Renal pelvis (tissue), 12 donors: ENCODE data around the gene DHRSX. TPM values are rescaled to one million over a fixed set of nuclear protein-coding genes. Genes with fewer than 3 reads are reported as not detected.
"Not testable (repeated sequence)": the region's sequence is repeated elsewhere in the genome, so short reads cannot be mapped to it uniquely, and the experiment has no call there.

Source experiments
- DNase-seq: peaks from one replicate; pipeline ENCODE4 v3.0.0-alpha.2; 2013
- long read RNA-seq, 16 experiments: transcript quantifications; one replicate each; lab custom pipeline, GENCODE V29; 2026
- polyA plus RNA-seq, 3 donors: library from polyadenylated mRNA; unstranded; fragments of 120-200 nt; gene quantifications; one replicate each; pipeline ENCODE4 v1.2.1, GENCODE V29; 2013; ENCODE audit not compliant: insufficient read length in 3 of 3

DHRSX gene
- polyA plus RNA-seq: 10 to 100 TPM; 28.3 to 35.5 (median 32.7) TPM
- long read RNA-seq, donor 1, transcript DHRSX-201 (7 exons, 2,571 nt): major isoform, 9 of 280 reads
- long read RNA-seq, donor 1, partial matches to known transcripts: 83 of 280 reads
- long read RNA-seq, donor 1, other reads (novel, unspliced or antisense): 188 of 280 reads
- long read RNA-seq, donor 2, transcript DHRSX-201 (7 exons, 2,571 nt): major isoform, 11 of 36 reads
- long read RNA-seq, donor 2, partial matches to known transcripts: 25 of 36 reads
- long read RNA-seq, donor 2, other reads (novel, unspliced or antisense): 0 of 36 reads
- long read RNA-seq, donor 3, transcript DHRSX-201 (7 exons, 2,571 nt): major isoform, 12 of 23 reads
- long read RNA-seq, donor 3, partial matches to known transcripts: 10 of 23 reads
- long read RNA-seq, donor 3, other reads (novel, unspliced or antisense): 0 of 23 reads
- long read RNA-seq, donor 4, transcript DHRSX-201 (7 exons, 2,571 nt): major isoform, 6 of 26 reads
- long read RNA-seq, donor 4, partial matches to known transcripts: 20 of 26 reads
- long read RNA-seq, donor 4, other reads (novel, unspliced or antisense): 0 of 26 reads
- long read RNA-seq, donor 5, transcript DHRSX-201 (7 exons, 2,571 nt): major isoform, 7 of 13 reads
- long read RNA-seq, donor 5, partial matches to known transcripts: 6 of 13 reads
- long read RNA-seq, donor 5, other reads (novel, unspliced or antisense): 0 of 13 reads
- long read RNA-seq, donor 6, transcript DHRSX-201 (7 exons, 2,571 nt): major isoform, 6 of 23 reads
- long read RNA-seq, donor 6, partial matches to known transcripts: 17 of 23 reads
- long read RNA-seq, donor 6, other reads (novel, unspliced or antisense): 0 of 23 reads
- long read RNA-seq, donor 7, transcript DHRSX-201 (7 exons, 2,571 nt): major isoform, 16 of 37 reads
- long read RNA-seq, donor 7, partial matches to known transcripts: 21 of 37 reads
- long read RNA-seq, donor 7, other reads (novel, unspliced or antisense): 0 of 37 reads
- long read RNA-seq, donor 8, partial matches to known transcripts: 8 of 9 reads
- long read RNA-seq, donor 8, other reads (novel, unspliced or antisense): 0 of 9 reads
- long read RNA-seq, donor 9, transcript DHRSX-201 (7 exons, 2,571 nt): major isoform, 12 of 36 reads
- long read RNA-seq, donor 9, partial matches to known transcripts: 24 of 36 reads
- long read RNA-seq, donor 9, other reads (novel, unspliced or antisense): 0 of 36 reads
- long read RNA-seq, donor 10, transcript DHRSX-201 (7 exons, 2,571 nt): major isoform, 14 of 36 reads
- long read RNA-seq, donor 10, partial matches to known transcripts: 22 of 36 reads
- long read RNA-seq, donor 10, other reads (novel, unspliced or antisense): 0 of 36 reads
- long read RNA-seq, donor 11, partial matches to known transcripts: 5 of 8 reads
- long read RNA-seq, donor 11, other reads (novel, unspliced or antisense): 0 of 8 reads
- long read RNA-seq, donor 12, transcript DHRSX-201 (7 exons, 2,571 nt): major isoform, 13 of 36 reads
- long read RNA-seq, donor 12, partial matches to known transcripts: 23 of 36 reads
- long read RNA-seq, donor 12, other reads (novel, unspliced or antisense): 0 of 36 reads
- long read RNA-seq, donor 13, partial matches to known transcripts: 6 of 9 reads
- long read RNA-seq, donor 13, other reads (novel, unspliced or antisense): 0 of 9 reads
- long read RNA-seq, donor 14, transcript DHRSX-201 (7 exons, 2,571 nt): major isoform, 14 of 50 reads
- long read RNA-seq, donor 14, partial matches to known transcripts: 36 of 50 reads
- long read RNA-seq, donor 14, other reads (novel, unspliced or antisense): 0 of 50 reads
- long read RNA-seq, donor 15, transcript DHRSX-201 (7 exons, 2,571 nt): major isoform, 13 of 1,527 reads
- long read RNA-seq, donor 15, partial matches to known transcripts: 1,006 of 1,527 reads
- long read RNA-seq, donor 15, other reads (novel, unspliced or antisense): 508 of 1,527 reads
- long read RNA-seq, donor 16, transcript DHRSX-201 (7 exons, 2,571 nt): major isoform, 9 of 38 reads
- long read RNA-seq, donor 16, partial matches to known transcripts: 29 of 38 reads
- long read RNA-seq, donor 16, other reads (novel, unspliced or antisense): 0 of 38 reads

GRCh38 chrX:2500803-2501558 is at the start of gene DHRSX, which contains the start of gene ZBED1:
TSS of gene DHRSX (minus strand) at chrX:2500976. CDS start at chrX:2500925, 51 bp downstream.
TSS of gene ZBED1 (minus strand) at chrX:2500976. CDS start at chrX:2490719, 10,257 bp downstream.
- DNase-seq: no peak

- no peak for DNase-seq
These were observed 49.1 kb upstream of the DHRSX start for GRCh38 chrX:2549876-2550275.

DNA sequence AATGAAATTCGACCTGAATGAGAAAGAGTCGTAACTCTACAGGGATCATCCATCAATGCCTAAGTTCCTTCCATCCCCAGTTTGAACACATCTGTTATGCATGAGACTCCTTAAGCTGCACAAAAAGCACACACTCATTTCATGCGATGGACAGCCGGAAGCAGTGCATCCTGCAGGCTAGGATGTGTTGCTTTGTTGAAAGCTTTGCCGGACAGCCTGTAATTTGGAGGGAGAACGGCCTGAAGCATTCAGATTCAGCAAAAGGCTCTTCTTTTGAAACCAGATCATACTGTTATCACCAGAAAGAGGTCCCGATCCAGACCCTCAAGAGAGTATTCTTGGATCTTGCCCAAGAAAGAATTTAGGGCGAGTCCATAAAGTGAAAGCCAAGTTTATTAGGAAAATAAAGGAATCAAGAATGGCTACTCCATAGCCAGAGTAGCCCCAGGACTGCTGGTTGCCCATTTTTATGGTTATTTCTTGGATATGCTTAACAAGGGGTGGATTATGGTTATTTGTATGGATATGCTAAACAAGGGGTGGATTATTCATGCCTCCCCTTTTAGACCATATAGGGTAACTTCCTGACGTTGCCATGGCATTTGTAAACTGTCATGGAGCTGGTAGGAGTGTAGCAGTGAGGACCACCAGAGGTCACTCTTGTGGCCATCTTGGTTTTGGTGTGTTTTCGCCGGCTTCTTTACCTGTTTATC is 48.1 kb upstream of the DHRSX start:
- DNase-seq: peak; percentile 26

- no peak for DNase-seq
These were observed 47.0 kb upstream of the DHRSX start for GRCh38 chrX:2547736-2548135.

DNA sequence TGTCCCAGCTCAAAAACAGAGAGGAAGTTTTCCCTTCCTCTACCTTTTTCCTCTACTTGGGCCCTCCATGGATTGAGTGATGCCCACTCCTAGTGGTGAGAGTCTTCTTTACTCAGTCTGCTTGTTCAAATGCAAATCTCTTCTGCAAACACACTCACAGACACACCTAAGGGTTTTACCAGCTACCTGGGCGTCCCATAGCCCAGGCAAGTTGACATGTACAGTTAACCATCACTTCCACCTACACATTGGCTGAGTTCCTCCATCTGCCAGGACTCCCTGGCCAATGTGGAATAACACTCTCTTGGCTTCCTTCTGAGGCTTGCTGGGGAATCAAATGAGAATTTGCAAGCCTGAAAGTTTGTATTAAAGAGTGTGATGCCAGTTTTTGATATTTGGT is 45.7 kb upstream of the DHRSX start:
- DNase-seq: no peak

GRCh38 chrX:2545144-2545543 is 44.4 kb upstream of the DHRSX start:
- no peak for DNase-seq

DNA sequence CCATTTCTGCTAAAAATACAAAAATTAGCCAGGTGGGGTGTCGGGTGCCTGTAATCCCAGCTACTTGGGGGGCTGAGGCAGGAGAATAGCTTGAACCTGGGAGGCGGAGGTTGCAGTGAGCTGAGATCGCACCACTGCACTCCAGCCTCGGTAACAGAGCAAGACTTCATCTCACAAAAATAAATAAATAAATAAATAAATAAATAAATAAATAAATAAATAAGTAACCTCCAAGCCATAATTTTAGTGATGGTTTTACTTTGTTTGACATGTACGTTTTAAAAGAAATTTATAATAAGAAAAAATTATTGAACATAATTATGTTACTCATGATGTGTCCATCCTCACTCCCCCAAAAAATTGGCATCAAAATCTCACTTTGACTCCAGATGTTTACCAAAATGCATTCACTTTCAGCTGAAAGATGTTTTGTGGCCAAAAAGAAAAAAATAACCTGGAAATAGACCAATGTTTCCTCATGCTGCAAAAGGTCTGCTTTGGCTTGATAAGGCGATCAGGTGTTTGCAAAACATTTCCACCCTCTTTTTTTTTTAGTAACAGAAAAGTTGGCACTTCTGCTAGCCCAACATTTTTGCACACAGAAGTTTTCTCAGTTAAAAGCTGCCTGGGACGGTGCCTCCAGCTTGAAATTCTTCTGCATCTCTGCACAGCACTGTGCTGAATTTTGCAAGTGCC is 42.2 kb upstream of the DHRSX start:
- no peak for DNase-seq

GRCh38 chrX:2541603-2542002 is 40.8 kb upstream of the DHRSX start:
- DNase-seq: no peak

DNA sequence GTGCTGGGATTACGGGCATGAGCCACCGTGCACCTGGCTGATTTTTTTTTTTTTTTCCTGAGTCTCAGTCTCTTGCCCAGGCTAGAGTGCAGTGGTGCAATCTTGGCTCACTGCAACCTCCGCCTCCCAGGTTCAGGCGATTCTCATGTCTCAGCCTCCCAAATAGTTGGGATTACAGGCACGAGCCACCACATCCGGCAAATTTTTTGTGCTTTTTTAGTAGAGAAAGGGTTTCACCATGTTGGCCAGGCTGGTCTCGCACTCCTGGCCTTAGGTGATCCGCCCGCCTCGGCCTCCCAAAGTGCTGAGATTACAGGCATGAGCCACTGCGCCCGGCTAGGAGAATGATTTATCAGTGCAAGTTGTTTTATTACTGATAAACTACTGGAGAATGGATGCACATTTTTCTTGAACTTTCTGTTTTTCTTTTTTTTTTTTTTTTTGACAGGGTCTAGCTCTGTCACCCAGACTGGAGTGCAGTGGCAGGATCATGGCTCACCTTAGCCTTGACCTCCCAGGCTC is 39.7 kb upstream of the DHRSX start:
- DNase-seq: no peak

DNA sequence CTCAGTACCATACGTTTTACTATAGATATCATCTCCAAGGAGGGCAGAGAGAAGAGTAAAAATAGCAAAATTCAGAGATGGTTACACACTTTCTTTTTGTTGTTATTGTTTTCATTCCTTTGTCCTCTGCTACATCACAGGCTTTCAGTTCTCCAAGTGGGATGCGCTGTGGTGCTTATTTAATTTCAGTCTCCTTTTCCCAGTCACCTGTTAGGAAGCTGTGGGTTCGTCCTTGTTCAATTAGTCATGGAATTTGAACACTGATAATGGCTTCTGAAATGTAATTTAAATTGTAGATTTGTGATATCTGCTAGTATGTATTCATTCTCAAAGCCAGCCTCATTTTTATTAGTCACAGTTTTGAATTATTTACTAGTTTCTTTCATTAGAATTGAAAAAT is 38.8 kb upstream of the DHRSX start:
- no peak for DNase-seq

DNA sequence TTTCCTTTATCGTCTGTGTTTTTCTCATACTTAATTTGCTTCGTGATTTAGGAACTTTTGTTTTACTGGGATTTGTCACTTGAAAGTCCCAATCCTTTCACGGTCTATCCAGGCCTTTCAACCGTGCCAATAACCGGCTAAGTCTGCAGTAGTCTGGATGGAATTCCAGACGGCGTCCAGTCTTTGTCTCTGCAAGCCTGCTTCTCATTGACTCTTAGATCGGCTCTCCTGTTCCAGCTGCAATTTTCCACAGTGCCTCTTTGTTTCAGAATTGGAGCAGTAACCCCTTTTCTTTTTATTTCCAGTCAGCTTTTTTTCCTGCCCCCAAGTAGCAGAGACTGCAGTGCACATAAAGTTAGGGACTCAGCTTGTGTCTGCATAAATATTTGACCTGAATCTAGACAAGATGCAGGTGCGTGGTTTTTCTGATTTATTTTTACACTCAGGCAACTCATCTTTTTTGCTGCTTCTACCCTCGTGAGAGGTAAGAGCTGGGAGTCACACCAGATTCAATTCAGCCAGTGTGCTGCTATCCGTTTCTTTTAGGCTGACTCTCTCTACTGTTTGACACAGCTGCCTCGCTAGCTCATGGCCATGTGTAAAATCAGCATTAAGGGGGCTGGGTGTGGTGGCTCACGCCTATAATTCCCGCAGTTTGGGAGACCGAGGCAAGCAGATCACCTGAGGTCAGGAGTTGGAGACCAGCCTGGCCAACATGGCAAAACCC is 37.4 kb upstream of the DHRSX start:
- no peak for DNase-seq

GRCh38 chrX:2536974-2537373 is 36.2 kb upstream of the DHRSX start:
- no peak for DNase-seq

DNA sequence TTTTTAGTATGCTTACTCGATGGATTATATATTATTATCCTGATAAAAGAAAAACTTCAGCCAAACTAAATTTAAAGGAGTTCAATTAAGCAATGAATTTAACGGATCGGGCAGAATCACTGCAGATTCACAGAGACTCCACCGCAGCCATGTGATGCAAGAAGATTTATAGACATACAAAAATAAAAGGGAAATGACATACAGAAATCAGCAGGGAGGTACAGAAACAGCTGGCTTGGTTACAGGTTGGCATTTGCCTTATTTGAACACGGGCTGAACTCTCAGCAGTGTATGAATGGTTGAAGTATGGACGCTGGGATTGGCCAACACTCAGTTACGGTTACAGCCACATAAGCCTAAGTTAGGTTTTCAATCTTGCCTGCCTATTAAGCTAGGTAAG is 35.4 kb upstream of the DHRSX start:
- no peak for DNase-seq

DNA sequence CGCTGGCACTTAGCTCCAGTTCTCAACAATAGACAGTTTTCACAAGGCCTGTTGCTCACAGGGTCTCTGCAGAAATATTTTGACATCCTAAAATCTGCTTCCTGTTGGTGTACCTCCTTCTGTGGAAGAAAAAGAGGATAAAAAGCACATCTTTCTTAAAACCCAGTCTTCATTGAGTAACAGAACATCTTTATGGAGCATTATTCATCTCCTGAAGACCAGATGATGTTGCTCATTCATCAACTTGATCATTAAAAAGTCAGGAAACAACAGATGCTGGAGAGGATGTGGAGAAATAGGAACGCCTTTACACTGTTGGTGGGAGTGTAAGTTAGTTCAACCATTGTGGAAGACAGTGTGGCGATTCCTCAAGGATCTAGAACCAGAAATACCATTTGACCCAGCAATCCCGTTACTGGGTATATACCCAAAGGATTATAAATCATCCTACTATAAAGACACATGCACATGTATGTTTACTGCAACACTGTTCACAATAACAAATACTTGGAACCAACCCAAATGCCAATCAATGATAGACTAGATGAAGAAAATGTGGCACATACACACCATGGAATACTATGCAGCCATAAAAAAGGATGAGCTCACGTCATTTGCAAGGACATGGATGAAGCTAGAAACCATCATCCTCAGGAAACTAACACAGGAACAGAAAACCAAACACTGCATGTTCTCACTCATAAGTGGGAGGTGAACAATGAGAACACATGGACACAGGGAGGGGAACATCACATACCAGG is 33.7 kb upstream of the DHRSX start:
- DNase-seq: not testable (repeated sequence)

DNA sequence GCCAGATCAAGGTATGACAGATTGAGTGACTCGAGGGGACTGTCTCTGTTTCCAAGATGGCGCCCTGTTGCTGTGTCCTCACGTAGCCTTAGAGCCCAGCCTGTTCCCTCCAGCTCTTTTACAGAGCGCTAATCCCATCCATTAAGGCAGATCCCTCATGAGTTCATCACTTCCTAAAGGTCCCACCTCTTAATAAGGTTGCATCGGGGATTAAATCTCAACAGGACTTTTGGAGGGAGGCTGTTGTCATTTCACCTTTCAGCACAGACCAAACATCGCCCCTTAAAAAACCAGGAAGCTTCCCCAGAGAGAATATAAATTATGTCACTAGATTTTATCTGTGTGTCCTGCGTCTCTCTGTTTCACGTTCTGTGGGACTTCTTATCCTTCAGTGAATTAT is 32.6 kb upstream of the DHRSX start:
- no peak for DNase-seq

DNA sequence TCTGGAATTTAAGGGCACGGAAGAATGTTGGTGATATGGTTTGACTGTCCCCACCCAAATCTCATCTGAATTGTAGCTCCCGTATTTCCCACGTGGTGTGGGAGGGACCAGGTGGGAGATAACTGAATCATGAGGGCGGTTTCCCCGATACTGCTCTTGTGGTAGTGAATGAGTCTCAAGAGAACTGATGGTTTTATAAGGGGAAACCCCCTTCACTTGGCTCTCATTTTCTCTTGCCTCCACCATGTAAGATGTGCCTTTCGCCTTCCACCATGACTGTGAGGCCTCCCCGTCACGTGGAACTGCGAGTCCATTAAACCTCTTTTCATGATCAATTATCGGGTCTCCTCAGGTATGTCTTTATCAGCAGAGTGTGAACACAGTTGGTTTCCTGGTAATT is 25.6 kb upstream of the DHRSX start:
- DNase-seq: no peak
